NCI-H1694 (cell line): ENCODE data around the gene SLC16A9.

Experiments
- DNase-seq: peaks from one replicate; lab custom pipeline; 2025; lab: John Stamatoyannopoulos, UW

SLC16A9 gene

DNA sequence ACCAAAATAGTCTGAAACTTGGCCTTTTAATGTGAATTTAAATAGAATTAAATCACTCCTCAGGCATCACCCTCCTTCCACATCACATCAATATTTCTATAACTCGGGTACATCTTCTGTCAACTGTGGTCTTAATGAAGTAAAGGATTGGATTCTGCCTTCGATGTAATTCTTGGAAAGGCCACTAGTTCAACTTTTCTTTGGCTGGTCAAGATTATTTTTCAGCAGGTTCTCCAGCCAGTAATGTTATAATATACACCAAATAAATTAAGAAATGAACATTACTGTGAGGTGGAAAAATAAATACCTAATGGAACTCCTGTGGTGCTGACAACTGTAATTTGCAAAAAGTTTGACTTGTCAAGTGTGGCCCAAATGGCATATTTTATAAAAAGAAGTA is 9.7 kb upstream of the SLC16A9 start:
- no peak for DNase-seq

DNA sequence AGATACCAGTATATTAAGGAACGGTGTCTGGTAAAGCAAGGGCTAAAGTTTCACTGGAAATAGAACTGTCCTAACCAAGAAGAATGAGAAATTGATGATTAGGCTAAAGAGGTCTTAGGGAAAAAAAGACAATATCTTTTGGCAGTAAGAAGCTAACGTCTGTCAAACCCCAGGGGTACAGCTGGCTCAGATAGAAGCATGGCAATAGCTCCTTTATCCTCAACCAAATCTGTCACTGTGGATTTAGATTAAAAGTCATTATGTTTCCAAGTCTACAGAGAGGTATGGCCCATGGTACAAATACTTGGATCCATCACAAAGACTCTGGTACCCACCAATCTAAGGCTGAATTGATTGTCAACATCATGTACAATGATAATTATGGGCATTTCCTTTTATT is 8.6 kb upstream of the SLC16A9 start:
- no peak for DNase-seq

DNA sequence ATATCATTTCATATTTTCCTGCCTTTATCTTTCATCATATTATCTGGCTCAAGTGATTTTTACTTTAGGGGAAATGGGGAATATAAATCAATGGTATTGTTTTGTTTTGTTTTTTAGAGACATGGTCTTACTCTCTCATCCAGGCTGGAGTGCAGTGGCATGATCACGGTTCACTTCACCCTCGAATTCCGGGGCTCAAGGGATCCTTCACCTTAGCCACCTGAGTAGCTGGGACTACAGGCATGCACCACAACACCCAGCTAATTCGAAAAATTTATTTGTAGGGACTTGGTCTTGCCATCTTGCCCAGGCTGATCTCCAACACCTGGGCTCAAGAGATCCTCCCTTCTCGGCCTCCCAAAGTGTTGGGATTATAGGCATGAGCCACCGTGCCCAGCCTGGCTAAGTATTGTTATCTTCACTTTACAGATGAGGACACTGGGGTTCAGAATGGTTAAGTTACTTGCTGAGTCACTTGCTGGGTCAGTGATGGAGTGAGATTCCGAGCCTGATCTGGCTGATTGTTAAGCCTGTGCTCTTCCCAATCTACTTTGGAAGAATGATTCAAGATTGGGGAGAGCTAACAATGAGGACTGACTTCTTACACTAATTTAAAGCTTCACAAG is 3.7 kb upstream of the SLC16A9 start:
- no peak for DNase-seq

DNA sequence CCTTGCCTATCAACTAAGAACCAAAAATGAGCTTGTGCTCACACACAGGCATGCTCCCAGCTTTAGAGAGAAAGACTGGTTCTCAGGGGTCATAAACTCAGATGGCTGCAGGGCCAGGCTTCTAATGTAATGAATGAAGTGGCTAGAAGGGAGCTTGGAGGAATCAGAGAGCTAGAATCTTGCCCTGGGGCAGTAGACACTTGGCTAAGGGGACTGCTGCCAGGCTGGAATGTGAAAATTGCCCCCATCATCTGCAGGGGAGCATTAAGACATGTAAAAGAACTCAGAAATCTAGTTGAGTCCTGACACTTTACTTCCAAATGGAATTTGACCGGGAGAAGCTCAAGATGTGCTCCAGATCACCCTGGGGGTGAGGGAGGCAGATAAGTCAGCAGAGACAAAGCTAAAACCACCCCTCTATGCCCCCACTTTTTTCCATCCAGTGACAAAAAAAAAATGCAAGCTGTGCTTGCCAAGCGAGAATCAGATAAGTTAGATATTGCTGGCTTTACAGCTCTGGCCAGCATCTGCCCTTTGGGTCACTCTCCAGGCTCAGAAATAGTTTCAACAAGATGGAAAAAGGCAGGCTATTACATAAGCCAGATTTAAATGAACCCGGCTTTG is 2.3 kb upstream of the SLC16A9 start:
- DNase-seq = no peak

DNA sequence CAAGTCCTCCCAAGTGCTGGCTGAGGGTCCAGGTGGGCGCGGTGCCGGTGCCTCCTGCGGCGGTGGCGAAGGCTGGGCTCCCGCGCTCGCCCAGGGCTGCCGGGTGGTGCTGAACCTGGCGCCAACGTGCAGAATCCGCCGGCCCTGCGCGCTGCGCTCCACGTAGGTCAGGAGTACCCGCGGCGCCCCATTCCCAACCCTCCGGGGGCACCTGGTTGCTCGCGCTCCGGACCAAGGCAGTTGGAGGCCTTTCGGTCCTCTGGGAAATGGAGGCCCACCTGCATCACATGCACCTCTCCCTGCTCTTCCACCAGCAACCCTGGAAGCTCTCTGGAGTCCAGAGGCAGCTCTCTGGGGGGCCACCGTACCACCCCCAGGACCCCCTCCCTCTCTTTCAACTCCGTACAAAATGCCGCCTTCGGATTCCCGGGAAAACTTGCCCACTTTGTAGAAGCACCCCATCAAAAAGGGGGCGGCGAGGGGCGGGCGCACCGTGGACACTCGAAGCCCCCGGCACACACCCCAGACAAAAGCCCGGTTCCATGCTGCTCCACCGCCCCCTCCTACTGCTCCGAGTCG is 745 bp downstream of the SLC16A9 start:
- DNase-seq = no peak

DNA sequence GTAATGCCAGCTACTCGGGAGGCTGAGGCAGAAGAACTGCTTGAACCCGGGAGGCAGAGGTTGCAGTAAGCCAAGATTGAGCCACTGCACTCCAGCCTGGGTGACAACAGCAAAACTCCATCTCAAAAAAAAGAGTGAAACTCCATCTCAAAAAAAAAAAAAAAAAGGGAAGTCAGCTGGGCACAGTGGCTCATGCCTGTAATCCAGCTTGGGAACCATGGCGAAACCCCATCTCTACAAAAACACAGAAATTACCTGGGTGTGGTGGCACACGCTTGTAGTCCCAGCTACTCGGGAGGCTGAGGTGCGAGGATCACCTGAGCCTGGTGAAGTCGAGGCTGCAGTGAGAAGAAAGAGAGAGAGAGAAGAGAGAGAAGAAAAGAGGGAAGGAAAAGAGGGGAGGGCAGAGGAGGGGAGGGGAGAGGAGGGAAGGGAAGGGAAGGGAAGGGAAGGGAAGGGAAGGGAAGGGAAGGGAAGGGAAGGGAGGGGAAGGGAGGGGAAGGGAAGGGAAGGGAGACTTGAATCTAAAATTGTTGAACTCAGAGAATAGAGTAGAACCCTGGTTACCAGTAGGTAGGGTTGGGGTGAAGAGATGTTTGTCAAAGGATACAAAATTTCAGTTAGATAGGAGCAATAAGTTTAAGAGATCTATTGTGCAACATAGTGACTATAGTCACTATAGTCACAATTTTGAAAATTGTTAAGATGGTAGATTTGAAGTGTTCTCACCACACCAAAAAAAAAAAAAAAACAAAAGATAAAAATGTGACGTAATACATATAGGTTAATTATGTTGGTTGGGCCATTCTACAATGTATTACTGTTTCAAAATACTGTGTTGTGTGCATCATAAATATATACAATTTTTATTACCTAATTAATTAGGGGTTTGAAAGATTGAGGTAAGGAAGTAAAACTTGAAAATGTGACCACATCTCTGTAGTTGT is 2.5 kb downstream of the SLC16A9 start:
- DNase-seq = no peak

DNA sequence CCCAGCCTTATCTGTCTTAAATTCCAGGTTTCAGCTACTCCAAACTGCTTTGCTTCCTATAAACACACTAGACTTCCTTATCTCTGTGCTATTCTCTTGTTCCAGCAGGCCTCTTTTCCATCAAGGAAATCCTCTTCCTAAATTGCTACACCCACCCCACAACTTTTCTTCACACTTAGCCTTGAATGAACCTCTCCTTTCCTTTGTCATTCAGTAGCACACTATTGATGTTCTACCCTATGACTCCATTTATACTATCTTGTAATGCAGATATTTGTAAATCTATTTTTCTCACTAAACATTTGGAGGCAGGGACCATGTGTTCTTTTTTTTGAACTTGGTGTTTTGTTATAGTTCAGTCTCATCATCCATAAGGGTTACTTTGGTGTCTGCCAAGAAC is 3.7 kb downstream of the SLC16A9 start:
- no peak for DNase-seq

DNA sequence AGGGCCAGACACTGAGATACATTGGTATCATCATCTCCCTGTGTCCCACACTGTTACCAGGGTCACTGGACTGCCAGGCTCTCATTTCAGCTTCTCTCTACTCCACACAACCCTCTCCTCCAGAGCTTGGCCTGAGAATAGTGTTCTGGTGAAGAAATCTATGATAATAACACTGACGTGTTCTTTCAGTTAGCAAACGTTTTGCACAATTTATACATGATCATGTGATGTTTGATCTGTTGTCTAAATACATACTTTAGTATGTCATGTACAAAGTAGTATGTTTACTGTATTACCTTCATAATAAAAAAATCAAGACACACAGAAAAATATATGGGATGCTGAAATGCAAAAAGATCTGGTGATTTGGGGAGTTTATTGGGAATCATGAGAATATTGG is 5.0 kb downstream of the SLC16A9 start:
- DNase-seq = no peak

DNA sequence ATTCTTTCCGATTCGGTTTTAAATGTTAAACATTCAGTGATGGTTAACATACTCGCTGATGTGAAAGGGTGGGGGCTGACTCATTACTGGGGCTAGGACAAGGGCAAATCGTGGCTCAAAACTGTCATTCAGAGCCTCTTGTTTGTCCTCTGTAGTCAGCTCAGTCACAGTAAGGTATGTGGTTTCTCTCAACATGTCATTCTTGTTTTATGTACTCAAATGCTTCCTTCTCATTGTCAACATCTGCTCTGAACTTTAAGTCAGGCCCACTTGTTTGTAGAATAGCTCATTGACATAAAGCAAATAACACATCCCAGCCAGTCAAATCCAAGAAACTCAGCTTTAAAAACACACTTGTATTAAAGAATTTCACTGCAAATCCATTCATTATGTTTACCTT is 7.3 kb downstream of the SLC16A9 start:
- DNase-seq = no peak

DNA sequence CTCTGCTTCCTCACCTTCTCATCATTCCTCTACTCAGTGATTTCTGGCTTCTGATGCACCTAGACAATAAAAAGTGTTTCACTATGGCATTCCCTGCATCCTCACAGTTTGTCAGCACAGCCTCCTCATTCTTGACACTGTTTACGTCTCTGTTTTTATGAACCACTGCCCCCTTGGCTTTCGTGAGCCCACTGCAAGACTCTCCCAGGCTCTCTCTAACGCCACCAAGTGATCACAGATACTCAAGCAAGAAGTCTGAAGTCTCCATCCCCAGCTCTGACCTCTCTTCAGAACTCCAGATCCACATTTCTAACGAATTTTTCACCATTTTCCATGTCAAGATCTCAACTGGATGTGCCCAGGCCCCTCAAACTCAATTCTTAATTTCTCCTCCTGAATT is 8.9 kb downstream of the SLC16A9 start:
- DNase-seq = no peak

DNA sequence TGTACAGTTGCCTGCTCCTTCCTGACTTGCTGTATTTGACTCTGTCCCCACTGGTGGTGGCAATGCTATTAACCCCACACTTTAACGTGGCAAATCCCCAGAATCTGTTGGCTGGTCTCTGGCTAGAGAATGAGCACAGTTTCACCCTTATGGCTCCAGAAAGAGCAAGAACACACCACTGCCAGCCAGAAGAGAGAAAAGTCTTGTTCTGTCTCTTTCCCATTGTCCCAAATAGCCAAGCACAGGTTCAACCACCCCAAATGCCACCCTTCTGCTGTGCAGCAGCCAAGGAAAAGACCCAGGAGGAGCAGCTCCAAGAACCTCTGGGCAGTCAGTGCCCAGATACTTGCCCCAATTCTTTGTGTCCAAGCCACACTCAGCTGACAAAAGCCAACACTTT is 11.3 kb downstream of the SLC16A9 start:
- DNase-seq = no peak

DNA sequence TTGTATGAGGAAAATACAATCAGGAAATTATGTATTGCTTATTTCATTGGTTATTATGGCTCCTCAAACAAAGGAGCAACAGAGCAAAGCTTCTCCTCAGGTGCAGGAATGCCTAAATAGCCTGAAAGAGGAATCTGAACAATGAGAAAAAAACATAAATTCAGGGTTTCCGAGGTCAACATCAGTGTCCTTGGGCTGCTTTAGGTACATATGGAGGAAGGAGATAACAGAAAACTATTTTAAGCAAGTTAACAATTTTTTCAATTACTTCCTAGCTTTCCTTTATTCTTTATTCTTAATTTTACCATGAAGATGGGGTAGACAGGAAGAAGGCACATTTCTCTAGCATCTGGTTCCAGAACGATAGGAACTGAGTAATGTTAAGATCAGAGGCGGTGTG is 14.0 kb downstream of the SLC16A9 start:
- DNase-seq = no peak

DNA sequence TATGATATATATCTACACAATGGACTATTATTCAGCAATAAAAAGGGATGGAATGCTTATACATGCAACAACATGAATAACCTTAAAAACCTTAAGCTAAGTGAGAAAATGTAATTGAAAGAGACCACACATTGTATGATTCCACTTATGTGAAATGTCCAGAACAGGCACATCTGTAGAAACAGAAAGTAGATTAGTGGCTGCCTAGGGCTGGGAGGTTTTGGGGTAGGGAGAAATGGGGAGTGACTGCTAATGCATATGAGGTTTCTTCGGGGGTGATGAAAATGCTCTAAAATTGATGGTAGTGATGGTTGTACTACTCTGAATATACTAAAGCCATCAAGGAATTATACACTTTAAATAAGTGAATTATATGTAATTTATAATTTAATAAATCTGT is 14.7 kb downstream of the SLC16A9 start:
- no peak for DNase-seq

DNA sequence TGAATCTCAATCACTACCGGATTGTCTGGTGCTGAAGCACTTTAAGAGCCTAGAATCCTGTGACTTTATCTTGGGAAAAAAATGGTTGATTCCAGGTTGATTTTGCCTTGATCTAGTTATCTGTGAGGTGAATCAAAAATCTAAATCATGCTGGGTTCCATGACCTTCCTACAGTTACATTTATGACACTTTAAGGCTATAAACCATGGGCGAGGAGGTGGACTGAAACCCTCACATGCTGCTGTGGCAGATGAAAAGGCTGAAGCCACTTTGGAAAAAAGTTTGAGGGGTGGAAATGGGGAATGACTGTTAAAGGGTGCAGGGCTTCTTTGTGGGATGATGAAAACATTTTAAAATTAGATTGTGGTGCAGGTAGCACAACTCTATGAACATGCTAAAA is 17.5 kb downstream of the SLC16A9 start:
- no peak for DNase-seq

DNA sequence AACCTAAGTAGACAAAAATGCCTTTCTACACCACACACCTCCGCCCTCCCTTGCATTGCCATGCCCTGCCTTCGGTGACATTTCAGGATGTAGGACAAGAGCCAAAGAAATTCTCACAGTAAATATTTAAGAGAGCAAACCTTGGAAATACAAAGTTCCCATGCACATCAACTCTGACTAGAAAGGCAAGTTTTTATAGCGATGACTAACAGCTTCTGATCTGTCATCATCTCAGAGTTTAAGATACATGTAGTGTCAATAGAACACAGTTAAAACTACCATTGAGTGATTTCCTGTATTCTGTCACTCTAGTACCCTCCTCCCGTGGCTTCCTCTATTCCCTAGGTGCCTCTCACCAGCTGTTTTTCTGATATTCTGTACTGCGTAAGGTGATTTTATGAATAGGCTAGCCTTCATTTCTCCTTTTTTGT is 20.7 kb downstream of the SLC16A9 start:
- DNase-seq = no peak

DNA sequence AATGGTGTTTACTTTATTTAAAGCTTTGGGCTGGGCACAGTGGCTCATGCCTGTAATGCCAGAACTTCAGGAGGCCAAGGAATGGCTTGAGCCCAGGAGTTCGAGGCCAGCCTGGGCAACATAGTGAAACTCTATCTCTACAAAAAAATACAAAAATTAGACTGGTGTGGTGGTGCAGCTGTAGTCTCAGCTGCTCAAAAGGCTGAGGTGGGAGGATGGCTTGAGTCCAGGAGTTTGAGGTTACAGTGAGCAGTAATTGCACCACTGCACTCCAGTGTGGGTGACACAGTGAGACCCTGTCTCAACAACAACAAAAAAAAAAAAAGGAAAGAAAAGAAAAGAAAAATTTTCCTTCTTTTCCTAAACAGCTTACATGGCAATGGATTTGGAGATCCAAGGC is 22.0 kb downstream of the SLC16A9 start:
- no peak for DNase-seq

DNA sequence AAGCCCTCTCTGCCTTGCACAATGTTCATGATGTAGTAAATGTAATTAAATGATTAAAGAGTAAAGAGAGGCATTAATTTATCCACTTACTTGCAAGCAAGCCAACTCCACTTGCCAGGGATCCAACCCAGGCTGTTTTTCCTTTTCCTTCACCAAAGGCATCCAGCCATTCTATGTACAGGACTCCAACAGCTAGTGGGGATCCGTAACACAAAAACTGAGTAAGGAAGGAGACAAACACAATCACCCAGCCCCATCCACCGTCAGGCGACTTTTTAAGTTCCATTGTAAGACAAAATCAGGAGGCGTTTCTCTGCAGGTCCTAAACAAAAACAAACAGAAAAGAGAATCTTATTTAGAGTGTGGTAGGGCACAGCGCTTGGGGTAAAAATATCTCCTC is 25.6 kb downstream of the SLC16A9 start:
- DNase-seq = no peak

DNA sequence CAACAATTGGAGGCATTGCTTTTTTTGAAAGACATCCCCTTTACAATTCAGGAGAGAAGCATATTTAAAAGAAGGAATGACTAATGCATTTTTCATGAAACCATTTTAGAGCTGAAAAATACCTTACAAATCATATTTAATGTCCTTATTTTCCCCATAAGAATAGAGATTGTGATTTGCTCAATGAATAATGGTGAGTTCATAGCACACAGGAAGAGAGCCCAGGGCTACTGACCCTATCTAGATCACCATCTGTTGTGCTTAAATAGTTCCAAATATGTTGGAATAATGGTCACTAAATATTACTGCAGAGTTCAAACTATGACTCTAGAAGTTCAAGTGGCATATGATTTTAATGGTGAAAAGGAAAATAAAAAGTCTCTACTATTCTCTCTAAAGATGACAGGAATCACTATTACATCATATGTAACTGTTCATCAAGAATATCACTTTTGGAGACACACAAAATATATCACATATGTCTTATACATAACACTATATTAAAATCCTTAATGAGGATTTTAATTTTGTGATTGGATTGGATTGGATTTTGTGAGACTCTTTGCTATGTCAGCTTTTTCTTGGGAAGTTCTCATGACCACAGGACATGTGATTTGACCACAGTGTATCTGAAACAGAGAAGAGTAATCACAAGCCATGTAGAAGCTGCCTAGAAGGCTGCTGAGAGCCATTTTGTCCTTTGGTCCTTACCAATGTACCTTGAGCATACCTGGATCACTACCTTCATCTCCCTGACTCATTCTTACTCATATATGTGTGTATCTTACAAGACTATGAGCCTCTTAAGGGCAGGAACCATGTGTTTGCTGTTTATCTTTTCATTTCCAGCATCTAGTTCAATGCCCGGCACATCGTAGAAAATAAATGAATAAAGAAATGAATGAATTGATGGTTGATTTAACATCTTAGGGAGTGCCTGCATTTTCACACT is 26.4 kb downstream of the SLC16A9 start:
- DNase-seq = no peak

DNA sequence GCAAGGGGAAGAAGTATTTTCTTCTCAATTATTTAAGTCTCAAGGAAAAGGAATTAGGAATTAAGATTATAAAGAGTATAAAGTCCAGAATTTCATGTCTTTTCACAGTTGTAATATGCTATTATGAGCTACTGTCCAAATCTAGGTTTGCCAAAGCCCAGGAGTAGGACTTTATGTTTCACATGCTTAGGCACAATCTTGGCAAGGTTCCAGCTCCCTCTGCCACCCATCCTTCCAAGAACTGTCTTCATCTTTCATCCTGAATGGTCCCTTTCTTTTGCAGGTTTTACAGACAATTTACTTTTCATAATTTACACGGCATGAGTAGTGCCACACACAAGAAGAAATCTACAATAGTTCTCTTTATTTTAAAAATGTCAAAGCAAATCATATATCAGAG is 29.5 kb downstream of the SLC16A9 start:
- no peak for DNase-seq

DNA sequence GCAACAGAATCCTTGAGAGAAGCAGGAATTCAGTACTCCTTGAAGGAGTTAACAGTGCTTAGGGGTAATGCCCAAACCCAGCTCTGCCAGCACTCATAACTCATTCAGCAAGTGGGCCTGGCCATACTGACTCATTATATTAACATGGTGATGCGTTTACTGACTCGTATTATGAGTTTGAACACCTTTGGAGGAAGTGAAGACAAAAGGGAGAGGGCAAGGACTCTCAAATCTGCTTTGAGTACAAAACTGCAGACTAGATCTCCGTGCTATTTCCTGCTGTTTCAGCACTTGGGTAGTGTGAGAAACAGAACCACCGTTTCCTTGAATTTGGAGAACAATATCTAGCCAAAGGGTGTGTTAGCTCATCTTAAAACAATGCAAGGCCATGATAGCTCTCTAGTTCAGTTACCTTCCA is 30.8 kb downstream of the SLC16A9 start:
- no peak for DNase-seq

DNA sequence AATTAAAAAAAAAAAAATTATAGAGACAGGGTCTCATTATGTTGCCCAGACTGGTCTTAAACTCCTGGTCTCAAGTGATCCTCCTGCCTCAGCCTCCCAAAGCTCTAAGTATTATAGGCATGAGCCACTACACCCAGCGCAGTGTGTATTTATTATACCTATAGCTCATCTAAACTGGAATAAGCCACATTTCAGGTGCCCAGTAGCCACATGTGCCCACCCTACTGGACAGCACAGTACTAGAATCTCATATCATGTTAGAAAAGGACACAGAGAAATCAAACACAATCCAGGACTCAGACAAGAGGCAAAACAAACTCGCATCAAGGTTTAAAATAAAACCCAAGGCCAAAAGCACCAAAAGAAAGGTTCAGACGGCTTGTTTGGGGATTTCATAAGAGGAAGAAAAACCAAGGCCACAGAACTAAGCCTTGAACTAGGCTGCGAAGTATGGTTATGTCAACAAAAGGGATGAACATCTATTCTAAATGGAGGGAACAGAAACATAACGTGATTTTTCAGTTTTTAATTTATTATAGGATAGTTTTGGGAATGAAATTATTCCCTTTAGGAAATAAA is 32.3 kb downstream of the SLC16A9 start:
- DNase-seq = no peak
